SK-N-SH treated with all-trans-retinoic acid at 6 μM for 48 hours (cell line): ENCODE results near the gene INPP5B.

ENCODE experiments used
- ATAC-seq: fragments of 200-7000 bp; cut with Tn5 transposase; 3 replicates; pipeline ENCODE4 v1.9.1; 2020; ENCODE audit warnings: mild to moderate bottlenecking, moderate library complexity
- ARNTL ChIP-seq: fragments of 450-650 bp; formaldehyde crosslinking; IDR thresholded peaks from 2 replicates; pipeline ENCODE4 v1.5.0; 2020; ENCODE audit warnings: low read depth, mild to moderate bottlenecking, moderate library complexity, borderline replicate concordance
- BACH2 ChIP-seq: fragments of 250-450 bp; sonication (Bioruptor Pico); IDR thresholded peaks from 2 replicates; pipeline ENCODE4 v1.9.0; 2021; ENCODE audit warnings: mild to moderate bottlenecking, borderline replicate concordance
- CSDC2 ChIP-seq: fragments of 250-450 bp; sonication (Bioruptor Pico); IDR thresholded peaks from 2 replicates; pipeline ENCODE4 v1.5.0; 2020; ENCODE audit warnings: mild to moderate bottlenecking, moderate library complexity
- ESRRG ChIP-seq: fragments of 250-450 bp; sonication (Bioruptor Pico); IDR thresholded peaks from 2 replicates; pipeline ENCODE4 v1.6.1; 2021; ENCODE audit warnings: mild to moderate bottlenecking
- GLIS3 ChIP-seq: fragments of 250-450 bp; sonication (Bioruptor Pico); IDR thresholded peaks from 2 replicates; pipeline ENCODE4 v1.5.0; 2020; ENCODE audit warnings: mild to moderate bottlenecking, moderate library complexity
- ISL1 ChIP-seq: fragments of 250-450 bp; sonication (Bioruptor Pico); IDR thresholded peaks from 2 replicates; pipeline ENCODE4 v2.1.2; 2022; ENCODE audit warnings: mild to moderate bottlenecking, moderate library complexity
- OSR1 ChIP-seq: fragments of 250-450 bp; sonication (Bioruptor Pico); IDR thresholded peaks from 2 replicates; pipeline ENCODE4 v1.8.0; 2022; ENCODE audit warnings: moderate library complexity, mild to moderate bottlenecking, inconsistent platforms
- PPARA ChIP-seq: fragments of 250-450 bp; sonication (Bioruptor Pico); IDR thresholded peaks from 2 replicates; pipeline ENCODE4 v1.5.0; 2020; ENCODE audit warnings: mild to moderate bottlenecking, borderline replicate concordance
- RARB ChIP-seq: fragments of 250-450 bp; sonication (Bioruptor Pico); IDR thresholded peaks from 2 replicates; pipeline ENCODE4 v1.8.0; 2021; ENCODE audit warnings: mild to moderate bottlenecking, moderate library complexity
- SNAI2 ChIP-seq: fragments of 250-450 bp; sonication (Bioruptor Pico); IDR thresholded peaks from 2 replicates; pipeline ENCODE4 v1.5.0; 2020; ENCODE audit warnings: mild to moderate bottlenecking, moderate library complexity
- TOX ChIP-seq: fragments of 250-450 bp; sonication (Bioruptor Pico); IDR thresholded peaks from 2 replicates; pipeline ENCODE4 v1.8.0; 2021; ENCODE audit warnings: mild to moderate bottlenecking, moderate library complexity, borderline replicate concordance
- ZC3H10 ChIP-seq: fragments of 250-450 bp; sonication (Bioruptor Pico); IDR thresholded peaks from 2 replicates; pipeline ENCODE4 v1.5.1; 2021; ENCODE audit warnings: mild to moderate bottlenecking, moderate library complexity
- ZFP3 ChIP-seq: fragments of 250-450 bp; sonication (Bioruptor Pico); IDR thresholded peaks from 2 replicates; pipeline ENCODE4 v1.5.0; 2020; ENCODE audit warnings: mild to moderate bottlenecking, moderate library complexity
- ZFP30 ChIP-seq: fragments of 450-650 bp; formaldehyde crosslinking; IDR thresholded peaks from 2 replicates; pipeline ENCODE4 v1.5.0; 2022; ENCODE audit warnings: mild to moderate bottlenecking, moderate library complexity
- ZNF565 ChIP-seq: fragments of 450-650 bp; formaldehyde crosslinking; conservative IDR thresholded peaks from 2 replicates; pipeline ENCODE4 v1.5.0; 2020; ENCODE audit warnings: low read depth, mild to moderate bottlenecking, moderate library complexity
- ZNF70 ChIP-seq: fragments of 450-650 bp; formaldehyde crosslinking; IDR thresholded peaks from 2 replicates; pipeline ENCODE4 v1.5.0; 2020; ENCODE audit warnings: mild to moderate bottlenecking, moderate library complexity
- ZNF8 ChIP-seq: fragments of 450-650 bp; formaldehyde crosslinking; IDR thresholded peaks from 2 replicates; pipeline ENCODE4 v1.5.0; 2020; ENCODE audit warnings: mild to moderate bottlenecking, moderate library complexity
- TF ChIP-seq, protein P1 (sequence below): fragments of 250-450 bp; sonication (Bioruptor Pico); IDR thresholded peaks from 2 replicates; pipeline ENCODE4 v1.8.0; 2020; ENCODE audit warnings: mild to moderate bottlenecking, moderate library complexity, borderline replicate concordance
- TF ChIP-seq, protein P2 (sequence below): fragments of 250-450 bp; sonication (Bioruptor Pico); IDR thresholded peaks from 2 replicates; pipeline ENCODE4 v1.5.0; 2020; ENCODE audit warnings: mild to moderate bottlenecking, moderate library complexity
- TF ChIP-seq, protein P3 (sequence below): fragments of 250-450 bp; sonication (Bioruptor Pico); IDR thresholded peaks from 2 replicates; pipeline ENCODE4 v1.5.1; 2021; ENCODE audit warnings: mild to moderate bottlenecking, moderate library complexity
- TF ChIP-seq, protein P4 (sequence below): fragments of 250-450 bp; sonication (Bioruptor Pico); IDR thresholded peaks from 2 replicates; pipeline ENCODE4 v1.5.1; 2020; ENCODE audit warnings: low read depth, mild to moderate bottlenecking, moderate library complexity
- TF ChIP-seq, protein P5 (sequence below): fragments of 250-450 bp; sonication (Bioruptor Pico); IDR thresholded peaks from 2 replicates; pipeline ENCODE4 v1.8.0; 2021; ENCODE audit warnings: low read depth, mild to moderate bottlenecking, moderate library complexity, borderline replicate concordance

INPP5B gene

DNA sequence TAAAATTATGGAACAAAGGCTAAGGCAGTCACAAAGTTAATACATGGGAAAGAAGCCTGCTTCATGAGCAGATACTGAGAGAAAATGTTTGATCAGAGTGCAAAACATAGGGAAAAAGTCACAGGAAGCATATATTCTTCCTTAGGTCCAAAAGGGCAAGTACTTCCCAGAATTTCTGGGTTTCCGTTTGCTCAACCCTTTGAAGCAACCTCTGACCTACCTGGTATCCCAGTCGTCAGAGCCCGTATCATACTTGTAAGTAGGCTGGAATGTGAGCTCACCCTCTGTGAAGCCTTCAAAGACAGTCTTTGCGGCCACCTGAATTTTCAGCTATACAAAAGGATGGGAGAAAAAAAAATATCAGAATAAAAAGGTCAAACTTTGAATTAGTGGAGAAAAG lies 67.0 kb downstream of the INPP5B start:
- ATAC-seq, result no peak
- TF ChIP-seq ZFP3 (CRISPR knock-in tag) (no peak), ZFP30 (CRISPR knock-in tag) (no peak)
- TF ChIP-seq, all 23 proteins: peak for 0

DNA sequence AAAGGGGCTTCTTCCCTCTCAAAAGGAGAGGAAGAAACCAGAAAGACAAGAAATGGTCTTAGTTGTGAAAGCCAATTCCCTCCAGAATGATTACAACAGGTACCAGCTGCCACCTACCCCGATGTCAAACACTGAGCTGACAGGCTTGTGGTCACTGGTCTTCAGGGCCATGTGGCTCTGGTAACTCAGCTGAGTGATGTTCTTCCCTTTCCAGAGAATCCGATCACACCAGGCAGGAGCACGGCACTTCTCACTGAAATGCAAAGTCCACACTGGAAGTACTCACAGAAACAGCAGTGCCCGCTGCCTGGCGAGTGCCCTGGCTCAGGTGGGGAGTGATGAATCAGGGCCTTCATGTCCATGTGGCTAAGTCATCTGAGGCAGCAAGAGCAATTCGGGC lies 68.8 kb downstream of the INPP5B start:
- TF ChIP-seq, protein P1, sequence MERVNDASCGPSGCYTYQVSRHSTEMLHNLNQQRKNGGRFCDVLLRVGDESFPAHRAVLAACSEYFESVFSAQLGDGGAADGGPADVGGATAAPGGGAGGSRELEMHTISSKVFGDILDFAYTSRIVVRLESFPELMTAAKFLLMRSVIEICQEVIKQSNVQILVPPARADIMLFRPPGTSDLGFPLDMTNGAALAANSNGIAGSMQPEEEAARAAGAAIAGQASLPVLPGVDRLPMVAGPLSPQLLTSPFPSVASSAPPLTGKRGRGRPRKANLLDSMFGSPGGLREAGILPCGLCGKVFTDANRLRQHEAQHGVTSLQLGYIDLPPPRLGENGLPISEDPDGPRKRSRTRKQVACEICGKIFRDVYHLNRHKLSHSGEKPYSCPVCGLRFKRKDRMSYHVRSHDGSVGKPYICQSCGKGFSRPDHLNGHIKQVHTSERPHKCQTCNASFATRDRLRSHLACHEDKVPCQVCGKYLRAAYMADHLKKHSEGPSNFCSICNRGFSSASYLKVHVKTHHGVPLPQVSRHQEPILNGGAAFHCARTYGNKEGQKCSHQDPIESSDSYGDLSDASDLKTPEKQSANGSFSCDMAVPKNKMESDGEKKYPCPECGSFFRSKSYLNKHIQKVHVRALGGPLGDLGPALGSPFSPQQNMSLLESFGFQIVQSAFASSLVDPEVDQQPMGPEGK (CRISPR knock-in tag), result no peak
- TF ChIP-seq RARB (CRISPR knock-in tag) (no peak), ZC3H10 (no peak), GLIS3 (no peak), ARNTL (CRISPR knock-in tag) (no peak), TOX (CRISPR knock-in tag) (no peak), ESRRG (CRISPR knock-in tag) (no peak), ZNF565 (CRISPR knock-in tag) (no peak), ISL1 (CRISPR knock-in tag) (no peak), CSDC2 (CRISPR knock-in tag) (no peak), SNAI2 (no peak), PPARA (CRISPR knock-in tag) (no peak), BACH2 (no peak), ZNF8 (CRISPR knock-in tag) (no peak)
- TF ChIP-seq, protein P2, sequence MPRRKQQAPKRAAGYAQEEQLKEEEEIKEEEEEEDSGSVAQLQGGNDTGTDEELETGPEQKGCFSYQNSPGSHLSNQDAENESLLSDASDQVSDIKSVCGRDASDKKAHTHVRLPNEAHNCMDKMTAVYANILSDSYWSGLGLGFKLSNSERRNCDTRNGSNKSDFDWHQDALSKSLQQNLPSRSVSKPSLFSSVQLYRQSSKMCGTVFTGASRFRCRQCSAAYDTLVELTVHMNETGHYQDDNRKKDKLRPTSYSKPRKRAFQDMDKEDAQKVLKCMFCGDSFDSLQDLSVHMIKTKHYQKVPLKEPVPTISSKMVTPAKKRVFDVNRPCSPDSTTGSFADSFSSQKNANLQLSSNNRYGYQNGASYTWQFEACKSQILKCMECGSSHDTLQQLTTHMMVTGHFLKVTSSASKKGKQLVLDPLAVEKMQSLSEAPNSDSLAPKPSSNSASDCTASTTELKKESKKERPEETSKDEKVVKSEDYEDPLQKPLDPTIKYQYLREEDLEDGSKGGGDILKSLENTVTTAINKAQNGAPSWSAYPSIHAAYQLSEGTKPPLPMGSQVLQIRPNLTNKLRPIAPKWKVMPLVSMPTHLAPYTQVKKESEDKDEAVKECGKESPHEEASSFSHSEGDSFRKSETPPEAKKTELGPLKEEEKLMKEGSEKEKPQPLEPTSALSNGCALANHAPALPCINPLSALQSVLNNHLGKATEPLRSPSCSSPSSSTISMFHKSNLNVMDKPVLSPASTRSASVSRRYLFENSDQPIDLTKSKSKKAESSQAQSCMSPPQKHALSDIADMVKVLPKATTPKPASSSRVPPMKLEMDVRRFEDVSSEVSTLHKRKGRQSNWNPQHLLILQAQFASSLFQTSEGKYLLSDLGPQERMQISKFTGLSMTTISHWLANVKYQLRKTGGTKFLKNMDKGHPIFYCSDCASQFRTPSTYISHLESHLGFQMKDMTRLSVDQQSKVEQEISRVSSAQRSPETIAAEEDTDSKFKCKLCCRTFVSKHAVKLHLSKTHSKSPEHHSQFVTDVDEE (CRISPR knock-in tag), result no peak
- TF ChIP-seq, protein P3, sequence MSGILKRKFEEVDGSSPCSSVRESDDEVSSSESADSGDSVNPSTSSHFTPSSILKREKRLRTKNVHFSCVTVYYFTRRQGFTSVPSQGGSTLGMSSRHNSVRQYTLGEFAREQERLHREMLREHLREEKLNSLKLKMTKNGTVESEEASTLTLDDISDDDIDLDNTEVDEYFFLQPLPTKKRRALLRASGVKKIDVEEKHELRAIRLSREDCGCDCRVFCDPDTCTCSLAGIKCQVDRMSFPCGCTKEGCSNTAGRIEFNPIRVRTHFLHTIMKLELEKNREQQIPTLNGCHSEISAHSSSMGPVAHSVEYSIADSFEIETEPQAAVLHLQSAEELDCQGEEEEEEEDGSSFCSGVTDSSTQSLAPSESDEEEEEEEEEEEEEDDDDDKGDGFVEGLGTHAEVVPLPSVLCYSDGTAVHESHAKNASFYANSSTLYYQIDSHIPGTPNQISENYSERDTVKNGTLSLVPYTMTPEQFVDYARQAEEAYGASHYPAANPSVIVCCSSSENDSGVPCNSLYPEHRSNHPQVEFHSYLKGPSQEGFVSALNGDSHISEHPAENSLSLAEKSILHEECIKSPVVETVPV (CRISPR knock-in tag), result no peak
- TF ChIP-seq, protein P4, sequence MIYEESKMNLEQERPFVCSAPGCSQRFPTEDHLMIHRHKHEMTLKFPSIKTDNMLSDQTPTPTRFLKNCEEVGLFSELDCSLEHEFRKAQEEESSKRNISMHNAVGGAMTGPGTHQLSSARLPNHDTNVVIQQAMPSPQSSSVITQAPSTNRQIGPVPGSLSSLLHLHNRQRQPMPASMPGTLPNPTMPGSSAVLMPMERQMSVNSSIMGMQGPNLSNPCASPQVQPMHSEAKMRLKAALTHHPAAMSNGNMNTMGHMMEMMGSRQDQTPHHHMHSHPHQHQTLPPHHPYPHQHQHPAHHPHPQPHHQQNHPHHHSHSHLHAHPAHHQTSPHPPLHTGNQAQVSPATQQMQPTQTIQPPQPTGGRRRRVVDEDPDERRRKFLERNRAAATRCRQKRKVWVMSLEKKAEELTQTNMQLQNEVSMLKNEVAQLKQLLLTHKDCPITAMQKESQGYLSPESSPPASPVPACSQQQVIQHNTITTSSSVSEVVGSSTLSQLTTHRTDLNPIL (CRISPR knock-in tag), result no peak
- no peak for ATAC-seq

DNA sequence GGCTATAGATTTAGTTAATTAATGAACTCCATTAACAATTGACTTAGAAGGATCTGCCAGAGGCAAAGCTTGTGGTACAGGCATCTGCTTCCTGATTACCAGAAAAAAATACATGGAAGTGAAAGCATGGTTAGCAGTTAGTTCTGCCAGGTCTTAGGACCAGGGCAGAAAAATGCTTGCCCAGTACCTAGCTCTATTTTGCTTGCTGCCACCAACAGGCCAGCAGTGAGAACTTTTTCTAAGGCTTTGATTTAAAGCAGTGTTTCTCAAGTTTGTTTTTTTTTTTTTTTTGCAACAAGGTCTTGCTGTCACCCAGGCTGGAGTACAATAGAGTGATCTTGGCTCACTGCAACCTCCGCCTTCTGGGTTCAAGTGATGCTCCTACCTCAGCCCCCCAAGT lies 71.0 kb downstream of the INPP5B start:
- TF ChIP-seq ZC3H10 (no peak), ZNF565 (CRISPR knock-in tag) (no peak), ISL1 (CRISPR knock-in tag) (no peak), RARB (CRISPR knock-in tag) (no peak), ESRRG (CRISPR knock-in tag) (no peak), PPARA (CRISPR knock-in tag) (no peak), ARNTL (CRISPR knock-in tag) (no peak), SNAI2 (no peak), ZNF70 (no peak), CSDC2 (CRISPR knock-in tag) (no peak), GLIS3 (no peak), ZFP3 (CRISPR knock-in tag) (no peak), OSR1 (CRISPR knock-in tag) (no peak), TOX (CRISPR knock-in tag) (no peak), BACH2 (no peak)
- TF ChIP-seq, protein P5, sequence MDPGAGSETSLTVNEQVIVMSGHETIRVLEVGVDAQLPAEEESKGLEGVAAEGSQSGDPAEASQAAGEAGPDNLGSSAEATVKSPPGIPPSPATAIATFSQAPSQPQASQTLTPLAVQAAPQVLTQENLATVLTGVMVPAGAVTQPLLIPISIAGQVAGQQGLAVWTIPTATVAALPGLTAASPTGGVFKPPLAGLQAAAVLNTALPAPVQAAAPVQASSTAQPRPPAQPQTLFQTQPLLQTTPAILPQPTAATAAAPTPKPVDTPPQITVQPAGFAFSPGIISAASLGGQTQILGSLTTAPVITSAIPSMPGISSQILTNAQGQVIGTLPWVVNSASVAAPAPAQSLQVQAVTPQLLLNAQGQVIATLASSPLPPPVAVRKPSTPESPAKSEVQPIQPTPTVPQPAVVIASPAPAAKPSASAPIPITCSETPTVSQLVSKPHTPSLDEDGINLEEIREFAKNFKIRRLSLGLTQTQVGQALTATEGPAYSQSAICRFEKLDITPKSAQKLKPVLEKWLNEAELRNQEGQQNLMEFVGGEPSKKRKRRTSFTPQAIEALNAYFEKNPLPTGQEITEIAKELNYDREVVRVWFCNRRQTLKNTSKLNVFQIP (CRISPR knock-in tag), result no peak
- TF ChIP-seq, protein P3 (CRISPR knock-in tag), result no peak
- TF ChIP-seq, protein P4 (CRISPR knock-in tag), result no peak
- TF ChIP-seq, protein P2 (CRISPR knock-in tag), result no peak
- peak; percentile 78 for ATAC-seq
